ENCODE data around the gene APEX2.
A peak's percentile ranks its signal among the peaks of the same experiment; 100 is the strongest.
"Not testable (repeated sequence)": the region's sequence is repeated elsewhere in the genome, so short reads cannot be mapped to it uniquely, and the experiment has no call there.

Gene APEX2

DNA sequence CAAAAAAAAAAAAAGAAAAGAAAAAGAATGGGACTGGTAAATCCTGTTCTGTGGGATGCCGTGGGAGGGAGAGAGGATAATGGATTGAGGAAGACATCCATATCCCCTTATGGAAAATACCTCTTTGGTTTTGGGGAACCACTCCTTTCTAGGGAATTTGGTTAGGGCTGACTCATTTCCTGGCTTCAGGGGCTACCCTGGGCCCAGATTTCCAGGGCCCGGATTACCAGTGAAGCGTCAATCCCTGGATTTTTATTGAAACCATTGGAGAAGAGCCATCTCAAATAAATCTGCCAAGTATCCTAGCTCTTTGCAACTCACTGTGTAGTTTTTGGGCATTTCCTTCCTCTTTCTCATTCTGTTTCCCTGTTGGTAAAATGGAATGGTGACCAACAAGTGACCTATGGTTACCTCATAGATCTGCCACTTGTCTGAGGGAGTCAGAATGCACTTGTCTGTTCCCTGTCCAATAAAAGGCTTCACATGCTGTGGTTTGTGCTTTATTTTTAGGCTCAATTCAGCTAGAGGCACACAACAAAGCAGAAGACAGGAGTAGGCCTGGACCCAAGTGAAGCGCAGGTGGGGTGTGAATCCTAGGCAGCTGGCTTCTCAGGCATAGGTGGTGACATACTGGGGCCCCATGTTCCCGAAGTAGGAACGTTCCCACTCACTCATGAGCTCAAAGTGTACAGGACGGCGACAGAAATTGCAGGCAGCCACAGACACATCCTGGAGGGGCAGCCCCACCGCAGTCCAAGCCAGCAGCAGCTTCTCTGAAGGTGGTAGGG, 8.6 kb downstream of the APEX2 start:
- DNase-seq, result no peak

DNA sequence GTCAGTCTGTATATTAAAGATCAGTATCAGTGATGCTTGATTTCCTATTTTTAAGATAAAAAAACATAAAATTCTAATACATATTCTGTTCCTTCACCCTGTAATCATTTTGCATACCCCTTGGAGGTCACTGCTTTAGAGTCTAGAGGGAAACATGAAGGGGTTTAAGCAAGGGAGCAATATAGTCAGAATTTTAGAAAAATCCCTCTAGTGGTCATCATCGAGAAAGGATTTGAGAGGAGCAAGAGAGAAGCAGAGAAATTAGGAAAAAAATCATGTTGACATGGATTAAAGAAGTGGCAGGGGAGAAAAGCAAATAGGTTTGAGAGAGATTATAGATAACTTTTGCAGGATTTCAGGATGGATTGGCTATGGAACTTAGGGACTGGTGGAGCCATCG, 11.1 kb downstream of the APEX2 start:
- no peak for DNase-seq

DNA sequence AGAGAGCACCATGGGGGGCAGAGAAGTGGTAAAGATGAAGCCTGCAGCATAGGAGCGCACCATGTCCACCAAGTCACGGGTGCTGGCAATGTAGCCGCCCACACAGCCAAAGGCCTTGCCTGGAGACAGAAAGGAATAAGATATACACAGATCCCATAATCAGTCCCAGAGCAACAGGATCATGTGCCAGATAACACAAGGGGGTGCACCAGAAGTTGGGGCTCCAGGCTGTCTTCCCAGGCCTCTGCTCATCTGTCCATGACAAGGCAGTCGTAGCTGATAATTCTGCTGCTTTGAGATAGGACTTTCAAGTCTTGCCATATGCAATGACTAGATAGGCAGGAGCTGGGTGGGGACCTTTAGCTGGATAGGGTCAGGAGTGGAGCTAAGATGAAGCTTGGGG, 14.7 kb downstream of the APEX2 start:
- DNase-seq, result no peak

DNA sequence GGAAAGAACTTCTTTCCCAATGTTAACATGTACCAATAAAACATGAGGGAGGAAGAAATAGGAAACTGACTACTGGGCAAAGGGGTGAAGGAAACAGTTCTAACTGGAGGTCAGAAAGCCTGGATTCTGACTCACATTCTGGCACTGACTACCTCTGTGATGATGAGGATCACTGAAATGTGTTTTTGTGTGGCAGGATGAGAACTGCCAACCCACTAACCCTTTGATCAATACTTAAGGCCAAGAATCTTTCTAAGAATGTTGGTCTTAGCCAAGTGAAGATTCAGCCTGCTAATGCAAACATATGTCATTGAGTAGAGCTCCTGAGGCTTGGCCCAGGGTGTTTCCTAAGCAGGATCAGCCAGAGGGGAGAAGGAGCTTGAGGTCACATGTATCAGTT, 26.0 kb downstream of the APEX2 start:
- no peak for DNase-seq

DNA sequence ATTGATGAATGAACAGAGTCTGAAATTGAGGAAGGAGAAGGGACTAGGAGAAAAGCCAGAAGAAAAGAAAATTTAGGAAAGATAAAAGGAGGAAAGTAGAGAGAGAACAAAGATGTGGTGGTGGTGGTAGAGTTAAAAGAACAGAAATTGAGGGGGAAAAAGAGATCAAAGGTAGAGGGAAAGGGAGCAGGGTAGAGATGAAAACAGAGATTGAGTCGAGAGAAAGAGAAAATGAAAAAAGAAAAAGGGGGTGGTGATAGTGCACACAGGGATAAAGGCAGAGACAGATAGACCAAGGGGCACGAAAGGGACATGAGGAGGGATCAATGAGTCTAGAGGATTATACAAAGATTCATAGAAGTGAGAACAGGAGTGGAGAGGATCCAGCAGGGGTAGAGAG, 26.7 kb downstream of the APEX2 start:
- no peak for DNase-seq

DNA sequence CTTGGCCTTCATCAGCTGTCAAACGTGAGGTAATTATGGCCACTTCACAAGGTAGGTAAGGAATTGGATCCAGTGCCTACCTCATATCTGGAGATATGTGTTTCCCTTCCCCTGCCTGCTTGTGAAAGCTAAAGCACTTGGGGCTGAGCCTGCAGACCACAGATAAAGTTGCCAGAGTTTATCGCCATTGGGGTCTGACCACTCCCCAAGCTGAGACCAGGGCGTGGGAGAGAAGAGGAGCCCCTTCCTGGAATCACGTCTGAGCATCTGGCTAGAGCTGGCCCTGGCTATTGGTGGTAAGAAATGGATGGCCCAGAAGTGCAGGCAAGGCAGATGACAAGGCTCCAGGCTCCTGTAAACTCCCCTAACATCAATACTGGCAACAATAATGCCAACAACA, 27.9 kb downstream of the APEX2 start:
- DNase-seq, result no peak

DNA sequence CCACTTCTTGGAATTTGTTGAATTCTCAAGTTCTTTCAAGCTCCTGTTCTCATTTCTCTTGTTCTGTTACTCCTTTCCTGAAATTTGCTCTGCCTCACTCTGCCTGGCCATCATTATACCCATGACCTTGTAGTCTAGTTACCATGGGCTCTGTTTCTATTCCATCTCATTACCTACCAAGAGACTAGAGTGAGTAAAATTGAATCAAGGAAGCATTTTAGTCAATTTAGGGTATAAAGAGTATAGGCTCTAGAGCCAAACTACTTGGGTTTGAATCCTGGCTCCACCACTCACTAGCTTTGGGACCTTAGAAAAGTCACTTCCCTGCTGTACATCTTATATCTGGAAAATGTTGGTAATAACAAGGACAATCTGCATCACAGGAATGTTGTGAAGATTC, 28.4 kb downstream of the APEX2 start:
- no peak for DNase-seq

DNA sequence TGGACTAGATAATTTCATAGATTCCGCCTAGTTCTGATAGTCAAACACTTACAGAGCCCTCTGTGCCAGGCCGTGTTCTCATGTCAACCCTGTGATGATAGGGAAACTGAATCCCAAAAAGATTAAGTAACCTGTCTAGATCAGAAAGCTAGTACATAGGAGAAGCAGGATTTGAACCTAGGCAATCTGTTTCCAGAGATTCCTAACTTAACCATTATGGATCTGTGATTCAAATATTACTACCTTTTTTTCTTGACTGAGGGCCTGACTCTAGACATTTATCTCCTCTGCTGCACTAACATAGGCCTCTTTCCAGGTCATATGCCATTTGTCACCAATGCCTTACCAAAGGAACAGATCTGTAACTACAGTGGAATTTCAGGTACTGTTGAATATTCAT, 29.1 kb downstream of the APEX2 start:
- no peak for DNase-seq

DNA sequence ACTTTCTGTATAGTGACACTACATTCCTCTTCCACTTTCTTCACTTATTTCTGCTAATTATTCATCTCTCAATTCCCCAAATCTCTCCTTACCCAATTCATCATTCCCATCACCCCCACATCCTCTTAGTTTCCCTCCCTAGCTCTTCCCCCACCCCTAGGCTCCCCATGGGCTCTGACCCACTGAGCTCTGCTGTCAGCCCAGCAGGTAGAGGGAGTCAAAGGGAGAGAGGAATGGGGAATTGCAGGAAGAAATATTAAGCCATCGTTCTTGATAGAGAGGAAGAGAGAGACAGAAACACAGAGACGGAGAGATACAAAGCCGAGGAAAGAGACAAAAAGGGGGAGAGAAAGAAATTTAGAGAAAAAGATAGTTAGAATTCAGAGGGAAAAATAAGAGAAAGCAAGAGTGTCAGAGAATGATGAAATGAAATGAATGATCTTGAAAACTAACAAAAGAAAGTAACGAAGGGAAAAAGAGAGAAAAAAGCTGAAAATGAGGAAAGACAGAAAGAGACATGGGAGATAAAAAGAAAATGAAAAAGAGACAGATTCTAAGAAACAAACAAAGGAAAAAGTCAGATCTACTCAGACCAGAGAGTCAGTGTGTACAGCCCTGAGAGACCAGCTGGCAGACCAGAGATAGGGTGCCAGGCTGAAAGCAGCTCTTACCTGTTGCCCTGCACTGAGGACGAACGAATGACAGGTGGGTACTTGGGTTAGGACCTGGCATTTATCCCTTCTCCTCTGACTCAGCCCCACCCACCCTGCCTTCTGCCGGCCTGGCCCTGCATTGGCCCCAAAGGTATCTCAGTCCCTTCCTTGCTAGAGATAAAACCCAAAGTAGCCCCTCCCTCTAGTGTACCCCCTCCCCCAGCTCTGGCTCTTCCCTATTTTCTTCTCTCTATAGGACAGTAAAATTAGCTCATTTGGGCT, 30.4 kb downstream of the APEX2 start, which contains the start of gene ALAS2:
TSS of gene ALAS2 (minus strand) at position 707 of the 935 bp plus-strand sequence. CDS start 4,977 bp downstream, outside the sequence.
- DNase-seq, result no peak

DNA sequence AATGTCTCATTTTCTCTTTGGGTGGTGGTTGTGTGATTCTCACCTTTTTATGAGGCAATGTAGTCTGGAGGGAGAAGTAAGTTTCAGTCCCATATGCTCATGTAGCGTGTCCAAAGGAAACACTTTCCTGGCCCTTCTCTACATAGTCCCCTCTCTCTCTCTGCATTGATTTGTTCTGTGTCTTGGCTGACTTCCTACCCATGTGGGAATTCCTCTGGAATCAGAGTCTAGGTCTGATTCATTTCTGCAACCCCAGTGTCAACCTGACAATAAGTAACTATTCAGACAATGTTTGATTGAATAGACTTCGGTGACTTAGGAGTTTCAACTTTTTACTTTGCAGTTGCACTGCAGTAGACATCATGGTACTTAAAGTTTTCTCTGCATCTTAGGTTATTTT, 33.3 kb downstream of the APEX2 start:
- DNase-seq, result no peak

DNA sequence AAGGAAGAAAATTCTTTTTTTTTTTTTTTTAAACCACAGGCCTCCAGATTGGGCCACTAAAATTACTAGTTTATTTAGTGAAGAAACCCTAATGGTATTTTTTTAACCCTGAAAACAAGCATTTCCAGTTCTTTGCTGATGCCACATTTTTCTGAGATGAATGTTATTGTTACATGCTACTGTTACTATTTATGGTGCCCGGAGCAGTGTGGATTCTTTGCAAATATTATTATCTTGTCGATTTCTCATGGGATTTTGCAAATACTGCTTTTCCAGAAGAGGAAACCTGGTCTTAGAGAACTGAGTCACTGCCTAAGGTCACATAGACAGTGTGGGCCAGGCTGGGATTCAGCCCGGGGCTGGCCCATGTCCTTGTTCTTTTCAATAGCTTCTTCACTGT, 39.3 kb downstream of the APEX2 start:
- no peak for DNase-seq

DNA sequence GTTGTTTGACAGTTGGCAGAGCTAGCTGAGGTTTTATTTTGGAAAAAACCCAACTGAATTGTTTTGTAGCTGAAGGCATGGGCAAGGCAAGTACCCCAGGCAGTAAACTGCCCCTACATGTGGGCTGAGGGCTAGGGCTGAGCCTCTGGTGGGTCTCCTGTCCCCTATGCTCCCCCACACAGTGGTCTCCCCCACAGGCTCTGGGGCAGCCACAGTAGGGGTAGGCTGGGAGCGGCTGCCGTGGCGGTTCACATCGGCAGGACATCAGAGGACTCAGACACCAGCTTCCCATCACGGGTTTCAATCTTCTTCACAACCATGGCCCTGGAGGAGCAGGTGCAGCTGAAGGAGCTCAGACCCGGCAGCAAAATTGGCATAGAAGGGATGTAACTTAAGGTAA, 41.4 kb downstream of the APEX2 start:
- DNase-seq, result no peak

DNA sequence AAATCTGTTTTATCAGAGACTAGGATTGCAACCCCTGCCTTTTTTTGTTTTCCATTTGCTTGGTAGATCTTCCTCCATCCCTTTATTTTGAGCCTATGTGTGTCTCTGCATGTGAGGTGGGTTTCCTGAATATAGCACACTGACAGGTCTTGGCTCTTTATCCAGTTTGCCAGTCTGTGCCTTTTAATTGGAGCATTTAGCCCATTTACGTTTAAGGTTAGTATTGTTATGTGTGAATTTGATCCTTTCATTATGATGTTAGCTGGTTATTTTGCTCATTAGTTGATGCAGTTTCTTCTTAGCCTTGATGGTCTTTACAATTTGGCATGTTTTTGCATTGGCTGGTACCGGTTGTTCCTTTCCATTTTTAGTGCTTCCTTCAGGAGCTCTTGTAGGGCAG, 50.4 kb downstream of the APEX2 start:
- not testable (repeated sequence) for DNase-seq

DNA sequence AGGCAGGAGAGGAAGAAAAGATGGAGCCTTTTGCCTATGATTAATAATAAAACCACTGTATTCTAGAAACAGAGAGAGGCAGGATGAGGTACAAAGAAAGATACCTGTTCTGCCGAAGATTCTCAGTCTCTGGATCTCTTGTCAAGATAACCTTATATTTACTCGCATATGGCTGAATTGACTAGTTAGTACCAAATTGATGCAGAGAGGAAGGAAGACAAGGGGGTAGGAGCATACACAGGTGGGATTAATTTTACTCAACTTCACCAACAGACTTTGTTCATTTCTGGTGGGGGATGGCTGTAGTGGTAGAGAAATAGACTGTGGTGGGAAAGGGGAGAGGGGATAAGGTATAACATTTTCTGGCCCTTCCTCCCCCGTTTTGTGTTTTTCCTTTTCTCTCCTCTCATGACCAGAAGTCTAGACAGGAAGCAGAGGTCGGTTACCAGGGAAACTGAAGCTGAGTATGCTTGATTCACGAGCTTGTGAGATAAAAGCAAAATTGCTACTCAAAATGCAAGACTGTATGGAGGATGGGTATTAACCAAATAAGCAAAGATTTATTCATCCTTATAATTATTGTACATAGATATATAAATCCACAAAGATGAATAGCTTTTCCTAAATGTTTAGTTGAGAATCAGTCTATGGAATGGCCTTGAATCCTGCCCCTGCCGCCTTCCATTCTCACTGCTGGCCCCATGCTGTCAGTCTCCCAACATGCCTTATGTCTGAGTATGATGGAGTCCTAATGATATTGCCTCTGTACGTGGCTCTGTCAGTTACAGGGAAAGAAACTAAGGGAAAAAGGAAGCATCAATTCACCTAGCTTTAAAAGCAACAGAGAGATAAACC, 56.9 kb downstream of the APEX2 start:
- DNase-seq, result peak; percentile 12

DNA sequence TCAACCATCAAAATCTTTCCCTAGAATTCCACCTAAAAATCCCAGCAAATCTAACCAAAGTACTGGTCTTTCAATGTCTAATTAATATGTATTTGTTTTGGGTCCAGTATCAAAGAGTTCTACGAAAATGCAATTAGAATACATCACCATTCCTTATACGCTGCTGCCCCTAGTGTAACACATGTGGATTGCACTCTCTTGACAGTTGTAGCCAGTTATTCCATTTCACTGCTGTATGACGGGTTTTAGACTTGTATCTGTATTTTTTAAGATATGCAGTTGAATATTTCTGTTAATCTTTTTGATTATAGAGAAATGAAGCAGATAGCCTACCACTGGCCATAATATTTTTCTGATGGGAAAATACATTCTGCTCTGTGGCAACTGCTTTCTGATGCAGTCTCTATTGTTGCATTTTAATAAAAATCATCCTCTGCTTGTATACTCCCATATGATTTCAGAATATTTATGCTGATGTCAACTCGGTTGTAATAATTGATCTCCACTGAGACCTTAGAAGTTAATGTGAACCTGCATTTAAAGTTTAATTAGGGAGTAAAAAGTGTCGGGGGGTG, 57.6 kb downstream of the APEX2 start:
- no peak for DNase-seq

Measured in right kidney (tissue), 1 donor.